Stimulated activated CD8-positive, alpha-beta memory T cell treated with anti-CD3 and anti-CD28 coated beads, Interleukin-4, amount 100 ng/mL, for 48 hours (primary cell): Measurements from ENCODE around the gene GYS2.
A peak's percentile ranks its signal among the peaks of the same experiment; 100 is the strongest.

ENCODE experiments used
- DNase-seq: peaks from one replicate; pipeline ENCODE4 v3.0.0-alpha.2; 2020

GYS2 gene

DNA sequence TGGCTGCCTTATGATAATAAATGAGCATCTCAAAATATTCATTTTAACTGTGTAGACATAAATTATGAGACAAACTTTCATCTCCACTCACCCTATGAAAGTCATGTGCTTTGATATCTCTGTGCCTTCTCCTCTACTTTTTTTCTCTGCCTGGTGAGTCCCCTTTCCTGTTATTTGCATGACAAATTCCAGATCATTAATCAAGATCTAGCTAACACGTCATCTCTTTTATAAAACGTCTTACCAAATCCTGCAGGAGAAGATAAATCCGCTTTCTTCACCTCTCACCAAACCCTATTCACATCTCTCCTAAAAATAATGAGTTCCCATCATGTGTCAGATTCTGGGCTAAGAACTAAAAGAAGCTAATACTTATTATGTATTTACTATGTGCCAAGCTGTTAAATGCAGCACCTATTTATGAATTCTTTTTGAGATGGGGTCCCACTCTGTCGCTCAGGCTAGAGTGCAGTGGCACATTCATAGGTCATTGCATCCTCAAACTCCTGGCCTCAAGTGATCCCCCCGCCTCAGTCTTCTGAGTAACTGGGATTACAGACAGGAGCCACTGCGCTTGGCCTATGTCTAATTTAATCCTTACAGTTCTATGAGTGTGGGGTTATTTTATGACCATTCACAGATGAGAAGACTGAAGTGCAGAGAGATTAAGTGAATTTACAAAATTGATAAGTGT lies 51.9 kb downstream of the GYS2 start:
- DNase-seq, result no peak

DNA sequence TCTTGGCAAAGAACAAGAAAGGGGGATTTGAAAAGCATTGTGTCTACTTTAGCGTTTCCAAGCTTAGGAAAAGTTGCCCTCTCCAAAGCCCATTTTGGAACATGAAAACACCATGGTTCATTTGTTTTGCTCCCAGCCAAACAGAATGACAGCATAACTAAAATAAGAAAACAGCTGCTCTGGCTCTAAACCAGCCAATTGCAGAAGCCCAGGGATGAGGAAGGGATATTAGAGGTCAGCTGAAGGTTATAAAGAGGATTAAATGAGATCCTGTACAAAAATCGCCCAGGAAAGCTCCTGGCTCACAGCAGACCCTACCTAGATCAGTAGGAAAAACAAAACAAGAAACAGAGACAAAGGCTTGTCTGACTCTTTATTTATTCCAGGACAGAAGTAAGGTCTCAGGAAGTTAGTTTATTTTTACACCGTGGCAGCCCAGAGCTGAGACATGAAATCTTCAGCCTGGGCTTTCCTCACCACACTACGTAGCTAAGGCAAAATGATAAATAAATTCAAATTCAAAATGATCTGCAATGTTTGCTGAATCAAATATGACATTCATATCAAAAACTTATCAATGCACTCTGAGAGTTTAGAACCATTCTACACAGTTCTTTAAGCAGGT lies 52.7 kb downstream of the GYS2 start:
- no peak for DNase-seq

DNA sequence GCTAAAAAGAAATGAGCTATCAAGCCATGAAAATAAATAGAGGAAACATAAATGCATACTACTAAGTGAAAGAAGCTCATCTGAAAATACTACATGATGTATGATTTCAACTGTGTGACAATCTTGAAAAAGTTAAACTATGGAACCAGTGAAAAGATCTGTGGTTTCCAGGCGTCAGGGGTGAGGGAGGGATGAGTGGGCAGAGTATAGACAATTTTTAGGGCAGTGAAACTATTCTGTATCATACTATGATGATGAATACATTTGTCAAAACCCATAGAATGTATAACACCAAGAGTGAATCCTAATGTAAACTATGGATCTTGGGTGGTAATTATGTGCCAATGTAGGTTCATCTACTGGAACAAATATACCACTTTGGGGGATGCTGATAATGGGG lies 57.2 kb downstream of the GYS2 start:
- no peak for DNase-seq

GRCh38 chr12:21546716-21547115 lies 57.9 kb downstream of the GYS2 start:
- no peak for DNase-seq

DNA sequence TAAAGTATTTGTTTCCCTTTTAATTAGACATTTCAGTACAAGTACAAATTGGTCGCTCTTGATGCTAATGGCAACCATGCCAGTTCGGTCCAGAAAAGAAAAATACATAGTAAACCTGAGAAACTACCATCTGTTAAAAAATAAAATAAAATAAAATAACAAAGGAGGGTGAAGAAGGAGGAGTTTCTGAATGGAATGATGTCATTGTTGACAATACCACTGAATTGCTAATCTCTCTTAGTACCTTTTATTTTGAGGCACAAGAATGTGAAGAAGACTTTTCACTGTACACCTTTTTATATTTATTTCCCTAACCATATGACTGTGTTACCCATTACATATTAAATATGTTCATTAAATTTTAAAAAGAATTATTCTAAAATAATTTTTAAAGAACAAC lies 59.1 kb downstream of the GYS2 start:
- DNase-seq, result no peak

DNA sequence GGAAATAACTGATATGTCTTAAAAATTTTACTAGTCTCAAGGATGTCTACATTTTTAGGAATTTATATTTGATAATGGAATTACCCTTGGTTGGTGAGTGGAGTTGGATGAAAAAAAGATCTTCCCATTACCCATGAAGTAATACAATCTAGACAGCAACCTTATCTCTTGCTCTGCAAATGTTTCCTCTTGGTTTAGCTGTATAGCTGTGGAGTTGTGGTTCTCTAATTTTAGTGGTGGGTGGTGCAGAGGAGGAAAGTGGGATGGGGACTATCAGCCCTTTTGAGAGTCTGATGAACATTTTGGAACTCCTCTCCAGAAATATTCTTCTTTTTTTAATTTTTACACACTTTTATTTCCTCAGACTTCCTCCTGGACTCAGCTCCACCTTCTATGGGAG lies 61.5 kb downstream of the GYS2 start:
- no peak for DNase-seq

GRCh38 chr12:21542403-21542802 lies 62.2 kb downstream of the GYS2 start:
- no peak for DNase-seq

DNA sequence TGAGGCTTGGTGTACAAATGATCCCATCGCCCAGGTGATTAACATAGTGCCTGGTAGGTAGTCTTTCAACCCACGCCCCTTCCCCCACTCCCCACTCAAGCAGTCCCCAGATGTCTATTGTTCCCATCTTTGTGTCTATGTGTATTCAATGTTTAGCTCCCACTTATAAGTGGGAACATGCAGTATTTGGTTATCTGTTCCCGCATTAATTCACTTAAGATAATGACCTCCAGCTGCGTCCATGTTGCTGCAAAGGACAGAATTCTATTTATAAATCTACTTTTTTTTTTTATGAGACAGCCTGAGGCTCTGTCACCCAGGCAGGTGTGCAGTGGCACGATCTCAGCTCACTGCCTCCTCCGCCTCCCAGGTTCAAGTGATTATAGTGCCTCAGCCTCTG lies 62.9 kb downstream of the GYS2 start:
- DNase-seq, result no peak

GRCh38 chr12:21539797-21540196 lies 64.8 kb downstream of the GYS2 start:
- no peak for DNase-seq

DNA sequence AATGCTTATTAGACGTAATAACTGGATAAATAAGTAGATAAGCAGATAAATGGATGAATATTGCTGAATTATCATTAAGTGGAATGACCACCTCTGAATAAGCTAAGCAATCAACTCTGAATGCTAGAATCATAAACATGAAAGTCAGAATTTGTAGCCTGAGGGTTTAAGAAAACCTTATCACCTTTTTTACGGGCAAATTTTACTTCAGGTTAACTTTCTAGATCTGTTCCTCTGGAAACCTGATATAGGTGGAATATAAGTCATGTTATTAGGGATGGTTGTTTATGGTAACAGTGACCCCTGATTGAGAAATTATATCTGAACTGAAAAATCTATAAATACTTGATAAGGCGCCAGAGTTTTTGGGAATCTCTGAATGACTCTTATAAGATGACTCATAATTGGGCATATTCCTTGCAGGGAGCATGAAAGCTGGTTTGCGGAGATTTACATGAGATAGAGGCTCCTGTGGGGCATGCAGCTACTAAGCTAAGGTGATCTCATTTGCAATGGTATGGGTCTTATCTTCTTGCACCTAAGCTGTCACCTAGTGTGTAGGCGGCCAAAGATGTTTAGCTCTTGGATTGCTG lies 66.5 kb downstream of the GYS2 start:
- DNase-seq, result no peak

DNA sequence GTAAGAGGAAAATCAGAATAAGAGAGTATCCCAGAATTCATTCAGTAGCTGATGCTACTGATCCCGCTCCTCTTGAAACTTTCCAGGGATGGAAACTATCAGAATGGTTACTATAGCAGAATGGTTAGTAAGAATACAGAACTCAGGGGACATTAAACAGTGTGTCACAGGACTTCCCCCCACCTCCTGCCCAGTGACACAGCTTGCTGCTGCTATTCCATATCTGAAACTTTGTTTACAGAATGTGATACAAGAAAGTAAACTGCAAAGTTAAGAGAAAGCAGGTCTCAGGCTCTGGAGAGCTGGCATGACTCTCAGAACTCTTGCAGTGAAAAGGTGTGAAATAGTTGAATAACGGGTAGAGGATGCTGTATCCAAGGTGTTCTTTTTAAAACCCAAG lies 75.2 kb downstream of the GYS2 start:
- DNase-seq, result no peak

DNA sequence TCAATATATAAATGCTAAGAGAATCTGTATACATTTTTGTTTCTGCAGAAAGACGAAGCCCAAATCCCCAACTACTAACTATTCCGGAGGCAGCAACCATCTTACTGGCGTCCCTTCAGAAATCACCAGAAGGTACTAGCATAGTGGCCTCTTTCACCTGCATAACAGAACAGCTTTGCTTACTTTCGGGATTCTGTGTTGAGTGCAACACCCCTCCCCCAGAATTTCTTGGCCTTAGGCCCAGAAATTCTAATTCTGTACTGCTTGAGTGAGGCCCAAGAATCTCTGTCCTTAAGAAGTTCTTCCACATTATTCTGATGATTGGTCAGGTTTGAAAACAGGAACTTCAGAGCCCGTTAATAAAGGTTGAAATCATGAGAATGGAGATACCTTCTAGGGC lies 75.7 kb downstream of the GYS2 start:
- DNase-seq, result no peak

DNA sequence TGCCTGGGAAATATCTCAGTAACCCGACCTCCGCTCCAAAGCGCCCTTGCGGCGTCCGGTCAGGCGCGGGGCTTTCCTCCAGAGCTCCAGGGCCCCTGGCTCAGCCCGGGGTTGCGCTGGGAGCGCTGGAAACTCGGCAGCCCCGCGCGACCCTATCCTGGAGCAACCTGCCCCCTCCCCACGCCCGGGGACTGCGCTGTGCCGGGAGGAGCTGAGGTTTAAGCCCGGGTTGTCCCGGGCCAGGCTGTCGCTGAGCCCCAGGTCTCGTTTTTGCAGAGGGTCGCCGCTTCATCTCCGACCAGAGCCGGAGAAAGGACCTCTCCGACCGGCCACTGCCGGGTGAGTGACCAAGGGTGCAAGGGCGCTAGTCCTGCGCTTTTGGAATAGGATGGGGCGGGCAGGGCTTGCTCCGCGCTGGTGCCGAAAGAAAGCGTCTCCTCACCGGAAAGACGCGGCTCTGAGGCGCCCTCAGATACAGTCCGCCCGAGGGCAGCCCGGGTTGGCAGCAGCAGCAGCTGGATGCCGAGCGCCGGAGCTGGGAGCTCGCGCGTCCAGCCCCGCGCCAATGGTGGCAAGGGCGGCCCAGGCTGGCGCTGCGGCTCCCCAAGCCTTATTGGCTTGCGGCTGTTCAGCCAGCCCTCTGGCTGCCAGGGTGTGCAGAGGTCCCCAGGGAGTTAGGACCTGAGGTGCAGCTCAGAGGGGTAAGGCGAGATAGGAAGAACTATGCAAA lies 77.0 kb downstream of the GYS2 start:
- peak; percentile 73 for DNase-seq

DNA sequence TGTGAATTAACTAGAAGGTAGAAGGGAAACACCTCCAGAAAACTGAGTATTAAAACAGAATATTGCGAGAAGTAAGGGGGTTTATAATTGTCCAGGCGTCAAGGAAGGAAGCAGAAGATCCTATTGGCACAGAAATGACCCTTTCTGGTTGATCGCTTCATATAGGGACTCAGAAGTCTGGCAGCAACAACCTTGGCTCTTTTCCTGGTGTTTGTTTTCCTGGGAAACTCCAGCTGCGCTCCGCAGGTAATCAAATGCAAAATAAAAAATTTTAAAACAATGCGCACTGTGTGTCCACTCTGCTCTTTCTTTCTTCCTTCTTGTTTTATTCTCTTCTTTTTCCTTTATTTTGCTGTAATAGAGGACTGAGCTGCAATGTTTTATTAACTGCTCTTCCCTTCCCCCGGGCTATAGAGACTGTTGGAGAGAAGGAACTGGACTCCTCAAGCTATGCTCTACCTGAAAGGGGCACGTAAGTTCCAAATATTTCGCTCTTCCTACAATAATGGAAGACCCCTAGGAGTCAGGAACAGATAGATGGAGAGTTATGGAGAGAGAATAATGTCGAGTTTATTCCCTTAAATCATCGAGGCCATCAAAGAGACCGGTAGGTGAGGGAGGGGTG lies 77.8 kb downstream of the GYS2 start:
- no peak for DNase-seq

GRCh38 chr12:21526053-21526452 lies 78.6 kb downstream of the GYS2 start, which contains the start of gene SPX:
Gene SPX (plus strand): TSS chr12:21526296. CDS start chr12:21526473, 177 bp downstream.
- no peak for DNase-seq

- DNase-seq, result no peak
These were observed 81.5 kb downstream of the GYS2 start for GRCh38 chr12:21523148-21523547.

GRCh38 chr12:21521541-21521940 lies 83.1 kb downstream of the GYS2 start:
- no peak for DNase-seq

GRCh38 chr12:21518451-21518850 lies 86.2 kb downstream of the GYS2 start:
- no peak for DNase-seq

DNA sequence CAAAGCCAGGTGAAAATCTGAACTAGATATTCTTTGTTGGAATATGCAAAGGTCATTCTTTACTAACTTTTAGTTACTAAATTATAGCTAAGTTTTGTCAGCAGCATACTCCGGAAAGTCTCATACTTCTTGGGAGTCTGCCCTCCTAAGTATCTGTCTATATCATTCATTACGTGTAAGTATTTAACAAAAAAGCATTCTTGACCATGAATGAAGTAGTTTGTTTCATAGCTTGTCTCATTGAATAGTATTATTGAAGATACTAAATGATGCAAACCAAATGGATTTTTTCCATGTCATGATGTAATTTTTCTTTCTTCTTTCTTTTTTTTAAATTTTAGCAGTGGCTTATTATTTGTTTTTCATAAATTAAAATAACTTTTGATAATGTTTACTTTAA lies 88.4 kb downstream of the GYS2 start:
- no peak for DNase-seq

GRCh38 chr12:21509768-21510167 lies 94.9 kb downstream of the GYS2 start:
- DNase-seq, result no peak

DNA sequence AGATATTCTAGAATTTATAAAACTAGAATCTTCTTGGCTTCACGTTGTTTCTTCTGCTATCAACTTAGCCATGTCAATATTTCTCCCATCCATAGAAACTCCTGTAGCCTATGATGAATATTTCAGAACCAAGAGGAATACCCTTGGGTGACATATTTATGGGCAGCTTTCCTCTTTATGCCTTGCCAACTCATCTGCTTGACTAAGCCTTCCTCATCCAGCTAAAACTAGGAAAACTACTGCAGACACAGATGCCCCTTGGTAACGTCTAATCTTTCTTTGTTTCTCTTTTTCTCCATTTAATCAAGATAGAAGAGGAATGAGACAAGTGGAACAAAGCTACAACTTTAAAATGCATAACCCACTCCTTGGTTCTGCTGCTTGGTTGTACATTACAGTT lies 96.8 kb downstream of the GYS2 start:
- DNase-seq, result no peak

- DNase-seq, result no peak
These were observed 98.8 kb downstream of the GYS2 start for GRCh38 chr12:21505888-21506287.

DNA sequence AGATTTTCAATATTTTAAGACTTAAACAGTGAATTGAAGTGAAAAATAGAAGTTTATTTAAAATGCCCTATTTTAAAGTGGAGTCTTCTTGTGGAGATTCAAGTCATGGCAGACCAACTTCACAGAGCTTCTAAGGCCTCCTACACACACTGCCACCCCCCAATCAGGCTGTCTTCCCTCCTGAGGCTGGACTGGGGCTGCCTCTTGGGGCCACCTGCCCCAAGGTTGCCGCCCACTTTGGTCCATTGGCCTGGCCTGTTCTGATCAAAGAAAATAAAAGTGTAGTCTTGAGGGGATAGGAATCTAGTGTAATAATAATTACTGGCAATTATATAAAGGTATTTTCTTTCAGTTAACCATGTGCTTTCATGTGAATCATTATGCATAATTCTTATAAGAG lies 101.8 kb downstream of the GYS2 start:
- no peak for DNase-seq

GRCh38 chr12:21502164-21502496 lies 102.5 kb downstream of the GYS2 start:
- DNase-seq, result no peak
